GM23338 (cell line): ENCODE measurements around the gene BCAP29. TPM values are rescaled to one million over a fixed set of nuclear protein-coding genes. Genes with fewer than 3 reads are reported as not detected.

Source experiments
- ATAC-seq: fragments of 200-7000 bp; cut with Tn5 transposase; 3 replicates; pipeline ENCODE4 v1.9.1; 2020
- DNase-seq: peaks from one replicate; pipeline ENCODE4 v3.0.0-alpha.2; 2015; ENCODE audit warnings: low spot score
- H2AFZ ChIP-seq: fragments of 200-600 bp; sonication (generic); 2 replicates; pipeline ENCODE4 v1.8.0; 2016; ENCODE audit warnings: antibody characterized with exemption, mild to moderate bottlenecking, moderate library complexity
- H3F3A ChIP-seq: fragments of 200-600 bp; sonication (generic); replicated peaks from 2 replicates; pipeline ENCODE4 v1.8.0; 2017; ENCODE audit warnings: antibody characterized with exemption, mixed run types, low read depth
- H3K27ac ChIP-seq: fragments of 200-600 bp; sonication (generic); 2 replicates; pipeline ENCODE4 v1.6.1; 2016; ENCODE audit warnings: low read depth
- H3K27me3 ChIP-seq: fragments of 200-600 bp; sonication (generic); 2 replicates; pipeline ENCODE4 v1.8.0; 2016; ENCODE audit warnings: mild to moderate bottlenecking, mixed run types, moderate library complexity; ENCODE audit not compliant: insufficient read depth
- H3K36me3 ChIP-seq: fragments of 200-600 bp; sonication (generic); 2 replicates; pipeline ENCODE4 v1.8.0; 2016; ENCODE audit warnings: mild to moderate bottlenecking; ENCODE audit not compliant: insufficient read depth
- H3K4me1 ChIP-seq: fragments of 200-600 bp; sonication (generic); 2 replicates; pipeline ENCODE4 v1.8.0; 2016; ENCODE audit warnings: mild to moderate bottlenecking, moderate library complexity; ENCODE audit not compliant: insufficient read depth
- H3K4me2 ChIP-seq: fragments of 200-600 bp; sonication (generic); 2 replicates; pipeline ENCODE4 v1.7.1; 2017; ENCODE audit warnings: mixed run types
- H3K4me3 ChIP-seq: fragments of 200-600 bp; sonication (generic); 2 replicates; pipeline ENCODE4 v1.6.1; 2016; ENCODE audit warnings: mixed run types
- H3K79me2 ChIP-seq: fragments of 200-600 bp; sonication (generic); replicated peaks from 2 replicates; pipeline ENCODE4 v1.8.0; 2017; ENCODE audit warnings: mild to moderate bottlenecking; ENCODE audit not compliant: insufficient read depth
- H3K9me2 ChIP-seq: fragments of 200-600 bp; sonication (generic); 2 replicates; pipeline ENCODE4 v1.8.0; 2017; ENCODE audit not compliant: insufficient read depth
- H4K20me1 ChIP-seq: fragments of 200-600 bp; sonication (generic); replicated peaks from 2 replicates; pipeline ENCODE4 v1.8.0; 2017; ENCODE audit warnings: mild to moderate bottlenecking; ENCODE audit not compliant: insufficient read depth
- H3K27ac Mint-ChIP-seq: 2 replicates; pipeline ENCODE4 v1.8.0; 2020; ENCODE audit warnings: inconsistent platforms, mild to moderate bottlenecking, moderate library complexity, mixed read lengths
- H3K27me3 Mint-ChIP-seq: 3 replicates; pipeline ENCODE4 v1.8.0; 2022; ENCODE audit warnings: low read depth, mild to moderate bottlenecking, moderate library complexity, mixed read lengths, inconsistent platforms; ENCODE audit not compliant: insufficient read depth, poor library complexity
- H3K36me3 Mint-ChIP-seq: 3 replicates; pipeline ENCODE4 v1.8.0; 2021; ENCODE audit warnings: low read depth, mild to moderate bottlenecking, inconsistent platforms, moderate library complexity, mixed read lengths
- H3K4me1 Mint-ChIP-seq: 3 replicates; pipeline ENCODE4 v1.8.0; 2020; ENCODE audit warnings: mild to moderate bottlenecking, inconsistent platforms, mixed read lengths
- H3K4me3 Mint-ChIP-seq: 3 replicates; pipeline ENCODE4 v1.8.0; 2021; ENCODE audit warnings: moderate library complexity, mild to moderate bottlenecking, inconsistent platforms, mixed read lengths
- H3K9me3 Mint-ChIP-seq: 3 replicates; pipeline ENCODE4 v1.8.0; 2020; ENCODE audit warnings: moderate library complexity, mild to moderate bottlenecking, inconsistent platforms, mixed read lengths
- EZH2 ChIP-seq: fragments of 200-600 bp; sonication (generic); IDR thresholded peaks from one replicate; pipeline ENCODE4 v1.8.0; 2017; ENCODE audit warnings: antibody characterized with exemption, mild to moderate bottlenecking, low read depth; ENCODE audit not compliant: unreplicated experiment
- JUNB ChIP-seq: IDR thresholded peaks from one replicate; pipeline ENCODE4 v1.6.1; 2016; ENCODE audit warnings: antibody characterized with exemption; ENCODE audit not compliant: unreplicated experiment
- STAT1 ChIP-seq: IDR thresholded peaks from one replicate; pipeline ENCODE4 v1.6.1; 2016; ENCODE audit warnings: antibody characterized with exemption; ENCODE audit not compliant: unreplicated experiment
- polyA plus RNA-seq: library from polyadenylated mRNA; unstranded; fragments of >200 nt; fragmentation: Nextera tagmentation; extraction: Ambion mirVana; gene quantifications from 2 replicates; pipeline ENCODE4 v1.2.1, GENCODE V29; 2016
- total RNA-seq: library from RNA; depleted of rRNA; stranded (reverse); fragments of >200 nt; shearing (Covaris generic); gene quantifications from 2 replicates; pipeline ENCODE4 v1.2.3, GENCODE V29; 2014
- TF ChIP-seq, protein P1 (sequence below): fragments of 250-450 bp; sonication (Bioruptor Pico); IDR thresholded peaks from 2 replicates; pipeline ENCODE4 v1.5.0; 2020; ENCODE audit warnings: mild to moderate bottlenecking, moderate library complexity
- TF ChIP-seq, protein P2 (sequence below): IDR thresholded peaks from 2 replicates; pipeline ENCODE4 v1.6.1; 2016; ENCODE audit warnings: antibody characterized with exemption

BCAP29 gene
- total and polyA plus RNA-seq, 2 experiments from 2014 or later: 18.4 to 24.0 TPM

DNA sequence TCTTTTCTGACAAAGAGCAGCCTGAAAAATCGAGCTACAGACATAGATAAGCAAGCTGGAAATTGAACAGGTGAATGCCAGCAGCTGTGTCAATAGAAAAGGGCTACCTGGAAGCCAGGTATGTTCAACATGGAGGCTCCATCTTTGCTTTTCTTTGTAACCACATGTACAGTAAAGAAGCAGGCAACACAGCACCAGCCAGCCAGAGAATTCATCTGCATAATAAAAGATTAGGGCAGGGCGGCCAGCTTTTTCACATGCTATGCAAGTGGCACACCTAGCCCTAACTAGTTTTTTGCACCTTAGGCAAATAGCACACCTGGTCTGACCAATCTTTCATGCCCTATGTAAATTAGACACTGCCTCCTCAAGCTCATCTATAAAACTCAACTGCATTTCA is 42.0 kb upstream of the BCAP29 start:
- Histone ChIP-seq H3K4me1 (peaks cover 9% of the 10 kb centered on the region), H3K79me2 (peaks cover 61% of the 10 kb centered on the region), H2AFZ (no peak overlapping the region), H3F3A (no peaks in the 10 kb centered on the region), H3K36me3 (no peaks in the 10 kb centered on the region), H3K27me3 (no peaks in the 10 kb centered on the region), H4K20me1 (0 out of 2 replicates have a peak, but pooled peaks cover 3% of the 10 kb centered on the region), H3K9me2 (no peaks in the 10 kb centered on the region), H3K27ac (no peak overlapping the region), H3K4me2 (peak overlapping the region; percentile 27; the same call in 1 of the 2 replicates), H3K4me3 (no peak overlapping the region)
- DNase-seq (peak; percentile 27), ATAC-seq (peak; percentile 45; the same call in 1 of the 3 replicates)
- no peak overlapping the region for H3K27ac Mint-ChIP-seq
- peaks cover 29% of the 10 kb centered on the region for H3K36me3 Mint-ChIP-seq
- H3K9me3 Mint-ChIP-seq: no peaks in the 10 kb centered on the region; the same call in 2 of the 3 replicates
- TF ChIP-seq JUNB: no peak
- TF ChIP-seq, protein P1, sequence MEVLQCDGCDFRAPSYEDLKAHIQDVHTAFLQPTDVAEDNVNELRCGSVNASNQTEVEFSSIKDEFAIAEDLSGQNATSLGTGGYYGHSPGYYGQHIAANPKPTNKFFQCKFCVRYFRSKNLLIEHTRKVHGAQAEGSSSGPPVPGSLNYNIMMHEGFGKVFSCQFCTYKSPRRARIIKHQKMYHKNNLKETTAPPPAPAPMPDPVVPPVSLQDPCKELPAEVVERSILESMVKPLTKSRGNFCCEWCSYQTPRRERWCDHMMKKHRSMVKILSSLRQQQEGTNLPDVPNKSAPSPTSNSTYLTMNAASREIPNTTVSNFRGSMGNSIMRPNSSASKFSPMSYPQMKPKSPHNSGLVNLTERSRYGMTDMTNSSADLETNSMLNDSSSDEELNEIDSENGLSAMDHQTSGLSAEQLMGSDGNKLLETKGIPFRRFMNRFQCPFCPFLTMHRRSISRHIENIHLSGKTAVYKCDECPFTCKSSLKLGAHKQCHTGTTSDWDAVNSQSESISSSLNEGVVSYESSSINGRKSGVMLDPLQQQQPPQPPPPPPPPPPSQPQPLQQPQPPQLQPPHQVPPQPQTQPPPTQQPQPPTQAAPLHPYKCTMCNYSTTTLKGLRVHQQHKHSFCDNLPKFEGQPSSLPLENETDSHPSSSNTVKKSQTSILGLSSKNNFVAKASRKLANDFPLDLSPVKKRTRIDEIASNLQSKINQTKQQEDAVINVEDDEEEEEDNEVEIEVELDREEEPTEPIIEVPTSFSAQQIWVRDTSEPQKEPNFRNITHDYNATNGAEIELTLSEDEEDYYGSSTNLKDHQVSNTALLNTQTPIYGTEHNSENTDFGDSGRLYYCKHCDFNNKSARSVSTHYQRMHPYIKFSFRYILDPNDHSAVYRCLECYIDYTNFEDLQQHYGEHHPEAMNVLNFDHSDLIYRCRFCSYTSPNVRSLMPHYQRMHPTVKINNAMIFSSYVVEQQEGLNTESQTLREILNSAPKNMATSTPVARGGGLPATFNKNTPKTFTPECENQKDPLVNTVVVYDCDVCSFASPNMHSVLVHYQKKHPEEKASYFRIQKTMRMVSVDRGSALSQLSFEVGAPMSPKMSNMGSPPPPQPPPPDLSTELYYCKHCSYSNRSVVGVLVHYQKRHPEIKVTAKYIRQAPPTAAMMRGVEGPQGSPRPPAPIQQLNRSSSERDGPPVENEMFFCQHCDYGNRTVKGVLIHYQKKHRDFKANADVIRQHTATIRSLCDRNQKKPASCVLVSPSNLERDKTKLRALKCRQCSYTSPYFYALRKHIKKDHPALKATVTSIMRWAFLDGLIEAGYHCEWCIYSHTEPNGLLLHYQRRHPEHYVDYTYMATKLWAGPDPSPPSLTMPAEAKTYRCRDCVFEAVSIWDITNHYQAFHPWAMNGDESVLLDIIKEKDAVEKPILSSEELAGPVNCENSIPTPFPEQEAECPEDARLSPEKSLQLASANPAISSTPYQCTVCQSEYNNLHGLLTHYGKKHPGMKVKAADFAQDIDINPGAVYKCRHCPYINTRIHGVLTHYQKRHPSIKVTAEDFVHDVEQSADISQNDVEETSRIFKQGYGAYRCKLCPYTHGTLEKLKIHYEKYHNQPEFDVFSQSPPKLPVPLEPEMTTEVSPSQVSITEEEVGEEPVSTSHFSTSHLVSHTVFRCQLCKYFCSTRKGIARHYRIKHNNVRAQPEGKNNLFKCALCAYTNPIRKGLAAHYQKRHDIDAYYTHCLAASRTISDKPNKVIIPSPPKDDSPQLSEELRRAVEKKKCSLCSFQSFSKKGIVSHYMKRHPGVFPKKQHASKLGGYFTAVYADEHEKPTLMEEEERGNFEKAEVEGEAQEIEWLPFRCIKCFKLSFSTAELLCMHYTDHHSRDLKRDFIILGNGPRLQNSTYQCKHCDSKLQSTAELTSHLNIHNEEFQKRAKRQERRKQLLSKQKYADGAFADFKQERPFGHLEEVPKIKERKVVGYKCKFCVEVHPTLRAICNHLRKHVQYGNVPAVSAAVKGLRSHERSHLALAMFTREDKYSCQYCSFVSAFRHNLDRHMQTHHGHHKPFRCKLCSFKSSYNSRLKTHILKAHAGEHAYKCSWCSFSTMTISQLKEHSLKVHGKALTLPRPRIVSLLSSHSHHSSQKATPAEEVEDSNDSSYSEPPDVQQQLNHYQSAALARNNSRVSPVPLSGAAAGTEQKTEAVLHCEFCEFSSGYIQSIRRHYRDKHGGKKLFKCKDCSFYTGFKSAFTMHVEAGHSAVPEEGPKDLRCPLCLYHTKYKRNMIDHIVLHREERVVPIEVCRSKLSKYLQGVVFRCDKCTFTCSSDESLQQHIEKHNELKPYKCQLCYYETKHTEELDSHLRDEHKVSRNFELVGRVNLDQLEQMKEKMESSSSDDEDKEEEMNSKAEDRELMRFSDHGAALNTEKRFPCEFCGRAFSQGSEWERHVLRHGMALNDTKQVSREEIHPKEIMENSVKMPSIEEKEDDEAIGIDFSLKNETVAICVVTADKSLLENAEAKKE (CRISPR knock-in tag): no peak
- TF ChIP-seq EZH2: no peak
- TF ChIP-seq, protein P2, sequence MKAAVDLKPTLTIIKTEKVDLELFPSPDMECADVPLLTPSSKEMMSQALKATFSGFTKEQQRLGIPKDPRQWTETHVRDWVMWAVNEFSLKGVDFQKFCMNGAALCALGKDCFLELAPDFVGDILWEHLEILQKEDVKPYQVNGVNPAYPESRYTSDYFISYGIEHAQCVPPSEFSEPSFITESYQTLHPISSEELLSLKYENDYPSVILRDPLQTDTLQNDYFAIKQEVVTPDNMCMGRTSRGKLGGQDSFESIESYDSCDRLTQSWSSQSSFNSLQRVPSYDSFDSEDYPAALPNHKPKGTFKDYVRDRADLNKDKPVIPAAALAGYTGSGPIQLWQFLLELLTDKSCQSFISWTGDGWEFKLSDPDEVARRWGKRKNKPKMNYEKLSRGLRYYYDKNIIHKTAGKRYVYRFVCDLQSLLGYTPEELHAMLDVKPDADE: no peak
- no peak for TF ChIP-seq STAT1
- H3K4me3 Mint-ChIP-seq: no peak overlapping the region
- no peaks in the 10 kb centered on the region for H3K27me3 Mint-ChIP-seq
- H3K4me1 Mint-ChIP-seq: peaks cover 8% of the 10 kb centered on the region
